NOMO-1 treated with dmso at 0.1 percent for 144 hours (cell line): ENCODE results near the gene EMC9.

Experiments
- DNase-seq: peaks from one replicate; lab custom pipeline; 2025; ENCODE audit not compliant: unreplicated experiment; lab: John Stamatoyannopoulos, UW

Gene EMC9

GRCh38 chr14:24092505-24093206, 48.7 kb downstream of the EMC9 start:
- DNase-seq = no peak

DNA sequence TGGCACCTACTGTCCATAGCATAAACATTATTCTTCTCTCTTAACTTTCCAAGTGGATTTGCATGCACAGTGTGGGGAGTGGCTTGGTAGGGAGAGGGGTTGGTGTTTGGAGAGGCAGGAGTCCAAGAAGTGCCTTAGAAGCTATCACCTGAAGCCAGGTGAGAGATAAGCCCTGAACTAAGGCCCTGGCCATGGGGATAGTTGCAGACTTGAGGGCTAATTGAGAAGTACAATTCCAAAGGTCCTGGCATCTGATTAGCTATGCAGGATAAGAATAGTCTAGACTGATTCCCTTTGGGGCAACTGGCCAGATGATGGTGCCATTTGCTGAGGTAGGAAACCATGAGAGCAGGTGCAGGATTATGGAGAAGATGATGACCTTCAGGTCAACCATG, 49.3 kb downstream of the EMC9 start:
- DNase-seq = no peak

GRCh38 chr14:24089890-24090289, 51.5 kb downstream of the EMC9 start:
- no peak for DNase-seq
